K562 (cell line): ENCODE measurements around the gene GGNBP2. TPM values are rescaled to one million over a fixed set of nuclear protein-coding genes. Genes with fewer than 3 reads are reported as not detected.

ENCODE experiments used
- CAMTA2 ChIP-seq: fragments of 250-450 bp; sonication (Bioruptor Pico); conservative IDR thresholded peaks from 2 replicates; pipeline ENCODE4 v1.5.1; 2022
- CXXC5 ChIP-seq: fragments of 250-450 bp; sonication (Bioruptor Pico); IDR thresholded peaks from 2 replicates; pipeline ENCODE4 v1.8.0; 2022; ENCODE audit warnings: inconsistent platforms, mild to moderate bottlenecking, moderate library complexity
- ELF4 ChIP-seq: fragments of 450-650 bp; formaldehyde crosslinking; IDR thresholded peaks from 2 replicates; pipeline ENCODE4 v1.4.0; 2022; ENCODE audit warnings: missing genetic modification characterization
- ETV5 ChIP-seq: sonication (generic); formaldehyde crosslinking; IDR thresholded peaks from 2 replicates; pipeline ENCODE4 v1.4.0; 2020; ENCODE audit warnings: low read depth, mild to moderate bottlenecking, missing genetic modification reagents
- GABPA ChIP-seq: fragments of 200-800 bp; sonication (Bioruptor generic); conservative IDR thresholded peaks from 2 replicates; pipeline ENCODE4 v1.6.1; 2016; ENCODE audit warnings: low read depth, missing genetic modification characterization, missing compliant biosample characterization
- GABPB2 ChIP-seq: fragments of 250-450 bp; sonication (Bioruptor Pico); conservative IDR thresholded peaks from 2 replicates; pipeline ENCODE4 v1.5.1; 2021; ENCODE audit warnings: mild to moderate bottlenecking
- HDAC2 ChIP-seq: fragments of 450-650 bp; IDR thresholded peaks from 2 replicates; pipeline ENCODE4 v1.6.1; 2016; ENCODE audit warnings: mild to moderate bottlenecking
- KDM4B ChIP-seq, 2 experiments: fragments of 450-650 bp in 1 of 2; sonication (generic) in 1 of 2; IDR thresholded peaks; 2 replicates each; pipeline ENCODE4 v1.6.1; 2016 to 2017; ENCODE audit warnings: borderline replicate concordance in 2 of 2, antibody characterized with exemption in 1 of 2, low read depth in 1 of 2, mild to moderate bottlenecking in 1 of 2
- PHF20 ChIP-seq: fragments of 450-650 bp; IDR thresholded peaks from 2 replicates; pipeline ENCODE4 v1.6.1; 2018; ENCODE audit not compliant: partially characterized antibody
- SRF ChIP-seq, 2 experiments: fragments of 250-450, 450-650 bp in 1 of 2; sonication (Bioruptor Pico) in 1 of 2; sonication (generic) in 1 of 2; formaldehyde crosslinking; IDR thresholded peaks; 2 replicates each; pipeline versions ENCODE4 v1.5.0 to v1.5.1; 2020 to 2022; ENCODE audit warnings: mild to moderate bottlenecking in 1 of 2, missing genetic modification reagents in 1 of 2
- TAF7 ChIP-seq: fragments of 450-650 bp; IDR thresholded peaks from 2 replicates; pipeline ENCODE4 v1.6.1; 2016; ENCODE audit warnings: missing genetic modification characterization, missing compliant biosample characterization
- ZFP36 ChIP-seq: fragments of 150-350 bp; IDR thresholded peaks from 2 replicates; pipeline ENCODE4 v1.6.1; 2018; ENCODE audit warnings: low read length, low read depth; ENCODE audit not compliant: partially characterized antibody
- ZNF124 ChIP-seq: sonication (generic); formaldehyde crosslinking; IDR thresholded peaks from 2 replicates; pipeline ENCODE4 v1.8.1; 2022; ENCODE audit warnings: missing genetic modification reagents
- ZNF133 ChIP-seq: fragments of 250-450 bp; sonication (Bioruptor Pico); IDR thresholded peaks from 2 replicates; pipeline ENCODE4 v1.4.0; 2020; ENCODE audit warnings: mild to moderate bottlenecking
- ZNF140 ChIP-seq: fragments of 250-450 bp; sonication (Bioruptor Pico); IDR thresholded peaks from 2 replicates; pipeline ENCODE4 v1.8.0; 2021; ENCODE audit warnings: moderate library complexity, mild to moderate bottlenecking, inconsistent platforms
- ZNF644 ChIP-seq: fragments of 200-800 bp; sonication (Bioruptor generic); IDR thresholded peaks from 2 replicates; pipeline ENCODE4 v1.6.1; 2016; ENCODE audit warnings: low read depth, missing genetic modification characterization, missing compliant biosample characterization
- polyA plus RNA-seq, 8 experiments: library from polyadenylated mRNA; depleted of rRNA in 4 of 8; stranded (reverse) in 5 of 8; unstranded in 3 of 8; fragments of >200 nt; fragmentation: Nextera tagmentation in 2 of 8; fragmentation: Illumina TruSeq in 1 of 8; extraction: Ambion mirVana in 2 of 8; extraction: Trizol in 1 of 8; gene quantifications; 2 replicates each; pipeline versions ENCODE4 v1.2.1 to v1.2.3, GENCODE V29; 2011 to 2014; ENCODE audit warnings: inconsistent platforms in 1 of 8, missing spikeins in 1 of 8
- total RNA-seq, 7 experiments: library from RNA; depleted of rRNA in 6 of 7; stranded (reverse); fragments of >200 nt in 6 of 7; fragmentation: Illumina TruSeq in 2 of 7; extraction: Trizol in 2 of 7; gene quantifications; 2 replicates each; pipeline versions ENCODE4 v1.2.1 to v1.2.3, GENCODE V29; 2011 to 2021; ENCODE audit warnings: low replicate concordance in 1 of 7
- TF ChIP-seq, protein P1 (sequence below): sonication (generic); formaldehyde crosslinking; IDR thresholded peaks from 2 replicates; pipeline ENCODE4 v1.5.0; 2020; ENCODE audit warnings: missing genetic modification reagents
- TF ChIP-seq, protein P2 (sequence below): sonication (generic); formaldehyde crosslinking; IDR thresholded peaks from 2 replicates; pipeline ENCODE4 v1.8.1; 2023; ENCODE audit warnings: mild to moderate bottlenecking, missing genetic modification reagents
- TF ChIP-seq, protein P3 (sequence below), 3 experiments: IDR thresholded peaks in 2 of 3; conservative IDR thresholded peaks in 1 of 3; 2 replicates each; pipeline ENCODE4 v1.5.1; 2011 to 2012; ENCODE audit warnings: low read length in 3 of 3, mild to moderate bottlenecking in 3 of 3, control low read depth in 2 of 3, improper control_type of control experiment in 1 of 3, inconsistent platforms in 1 of 3, low read depth in 1 of 3, mixed read lengths in 1 of 3, moderate library complexity in 1 of 3; ENCODE audit not compliant: insufficient read depth in 2 of 3
- TF ChIP-seq, protein P4 (sequence below): fragments of 250-450 bp; sonication (Bioruptor Pico); IDR thresholded peaks from 2 replicates; pipeline ENCODE4 v1.4.0; 2020; ENCODE audit warnings: mild to moderate bottlenecking

GGNBP2 gene
- total and polyA plus RNA-seq, 9 of the 15 experiments (the other 6 are each of a cell fraction or from before 2014, with no cell fraction given), result 35.7 to 96.6 (median 64.1) TPM

DNA sequence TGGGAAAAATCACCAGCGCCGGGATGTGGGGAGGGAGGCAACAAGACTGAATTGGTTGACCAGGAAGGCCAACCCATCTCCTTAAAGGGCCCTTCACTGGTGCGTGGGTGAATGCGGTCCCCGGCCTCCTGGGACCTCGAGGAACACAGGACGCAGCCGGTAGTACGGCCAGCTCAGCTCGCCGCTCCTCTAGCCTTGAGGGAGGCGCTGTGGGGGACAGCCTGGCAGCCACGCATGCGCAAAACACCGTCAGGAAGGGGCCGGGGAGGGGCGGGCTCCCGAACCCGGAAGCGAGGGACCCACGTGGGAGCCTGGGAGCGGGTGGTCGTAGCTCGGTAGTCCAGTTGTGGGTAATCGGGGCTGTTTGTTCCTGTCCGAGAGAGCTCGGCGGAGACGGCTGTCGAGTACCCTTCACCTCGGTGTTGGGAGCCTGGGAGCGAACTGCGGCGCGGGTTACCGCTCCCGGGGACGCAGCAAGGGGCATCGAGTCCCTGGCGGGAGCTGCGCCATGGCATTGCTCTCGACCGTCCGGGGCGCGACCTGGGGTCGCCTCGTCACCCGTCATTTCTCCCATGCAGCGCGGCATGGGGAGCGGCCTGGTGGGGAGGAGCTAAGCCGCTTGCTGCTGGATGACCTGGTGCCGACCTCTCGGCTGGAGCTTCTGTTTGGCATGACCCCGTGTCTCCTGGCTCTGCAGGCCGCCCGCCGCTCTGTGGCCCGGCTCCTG, 56.7 kb downstream of the GGNBP2 start, which contains the start of gene MRM1 (continued):
- TF ChIP-seq GABPA (peak; percentile 81), ZNF644 (tag) (no peak), HDAC2 (peak; percentile 88; the same call in 1 of the 2 replicates), SRF (CRISPR knock-in tag; IDR thresholded peaks at IDR 0.05) (0 out of 4 replicates have a peak, but pooled peaks of 1 of the 2 experiments have one; percentile 24), TAF7 (tag) (no peak), ETV5 (CRISPR knock-in tag) (no peak), KDM4B (IDR thresholded peaks at IDR 0.05; ENCODE audit: borderline replicate concordance in 2 of 2, low read depth in 1 of 2) (0 out of 4 replicates have a peak, but pooled peaks of 1 of the 2 experiments have one; percentile 51), ZNF124 (no peak), GABPB2 (no peak), ZFP36 (no peak), ELF4 (peak; percentile 96), CAMTA2 (CRISPR knock-in tag) (no peak; the same call in 1 of the 2 replicates), ZNF140 (no peak), ZNF133 (CRISPR knock-in tag) (no peak), CXXC5 (CRISPR knock-in tag) (peak; percentile 59), PHF20 (peak; percentile 64)
- TF ChIP-seq, protein P1, sequence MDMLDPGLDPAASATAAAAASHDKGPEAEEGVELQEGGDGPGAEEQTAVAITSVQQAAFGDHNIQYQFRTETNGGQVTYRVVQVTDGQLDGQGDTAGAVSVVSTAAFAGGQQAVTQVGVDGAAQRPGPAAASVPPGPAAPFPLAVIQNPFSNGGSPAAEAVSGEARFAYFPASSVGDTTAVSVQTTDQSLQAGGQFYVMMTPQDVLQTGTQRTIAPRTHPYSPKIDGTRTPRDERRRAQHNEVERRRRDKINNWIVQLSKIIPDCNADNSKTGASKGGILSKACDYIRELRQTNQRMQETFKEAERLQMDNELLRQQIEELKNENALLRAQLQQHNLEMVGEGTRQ, result peak; percentile 71; the same call in 1 of the 2 replicates
- TF ChIP-seq, protein P2, sequence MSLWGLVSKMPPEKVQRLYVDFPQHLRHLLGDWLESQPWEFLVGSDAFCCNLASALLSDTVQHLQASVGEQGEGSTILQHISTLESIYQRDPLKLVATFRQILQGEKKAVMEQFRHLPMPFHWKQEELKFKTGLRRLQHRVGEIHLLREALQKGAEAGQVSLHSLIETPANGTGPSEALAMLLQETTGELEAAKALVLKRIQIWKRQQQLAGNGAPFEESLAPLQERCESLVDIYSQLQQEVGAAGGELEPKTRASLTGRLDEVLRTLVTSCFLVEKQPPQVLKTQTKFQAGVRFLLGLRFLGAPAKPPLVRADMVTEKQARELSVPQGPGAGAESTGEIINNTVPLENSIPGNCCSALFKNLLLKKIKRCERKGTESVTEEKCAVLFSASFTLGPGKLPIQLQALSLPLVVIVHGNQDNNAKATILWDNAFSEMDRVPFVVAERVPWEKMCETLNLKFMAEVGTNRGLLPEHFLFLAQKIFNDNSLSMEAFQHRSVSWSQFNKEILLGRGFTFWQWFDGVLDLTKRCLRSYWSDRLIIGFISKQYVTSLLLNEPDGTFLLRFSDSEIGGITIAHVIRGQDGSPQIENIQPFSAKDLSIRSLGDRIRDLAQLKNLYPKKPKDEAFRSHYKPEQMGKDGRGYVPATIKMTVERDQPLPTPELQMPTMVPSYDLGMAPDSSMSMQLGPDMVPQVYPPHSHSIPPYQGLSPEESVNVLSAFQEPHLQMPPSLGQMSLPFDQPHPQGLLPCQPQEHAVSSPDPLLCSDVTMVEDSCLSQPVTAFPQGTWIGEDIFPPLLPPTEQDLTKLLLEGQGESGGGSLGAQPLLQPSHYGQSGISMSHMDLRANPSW (CRISPR knock-in tag), result no peak
- TF ChIP-seq, protein P3, sequence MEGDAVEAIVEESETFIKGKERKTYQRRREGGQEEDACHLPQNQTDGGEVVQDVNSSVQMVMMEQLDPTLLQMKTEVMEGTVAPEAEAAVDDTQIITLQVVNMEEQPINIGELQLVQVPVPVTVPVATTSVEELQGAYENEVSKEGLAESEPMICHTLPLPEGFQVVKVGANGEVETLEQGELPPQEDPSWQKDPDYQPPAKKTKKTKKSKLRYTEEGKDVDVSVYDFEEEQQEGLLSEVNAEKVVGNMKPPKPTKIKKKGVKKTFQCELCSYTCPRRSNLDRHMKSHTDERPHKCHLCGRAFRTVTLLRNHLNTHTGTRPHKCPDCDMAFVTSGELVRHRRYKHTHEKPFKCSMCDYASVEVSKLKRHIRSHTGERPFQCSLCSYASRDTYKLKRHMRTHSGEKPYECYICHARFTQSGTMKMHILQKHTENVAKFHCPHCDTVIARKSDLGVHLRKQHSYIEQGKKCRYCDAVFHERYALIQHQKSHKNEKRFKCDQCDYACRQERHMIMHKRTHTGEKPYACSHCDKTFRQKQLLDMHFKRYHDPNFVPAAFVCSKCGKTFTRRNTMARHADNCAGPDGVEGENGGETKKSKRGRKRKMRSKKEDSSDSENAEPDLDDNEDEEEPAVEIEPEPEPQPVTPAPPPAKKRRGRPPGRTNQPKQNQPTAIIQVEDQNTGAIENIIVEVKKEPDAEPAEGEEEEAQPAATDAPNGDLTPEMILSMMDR (IDR thresholded peaks at IDR 0.05 in 2 of 3, conservative IDR thresholded peaks at IDR 0.05 in 1 of 3; ENCODE audit: insufficient read depth in 2 of 3, low read depth in 1 of 3, low read length in 3 of 3), result peak; percentile 22 to 34 (median 30); a peak in 3 of 6 replicates
- TF ChIP-seq, protein P4, sequence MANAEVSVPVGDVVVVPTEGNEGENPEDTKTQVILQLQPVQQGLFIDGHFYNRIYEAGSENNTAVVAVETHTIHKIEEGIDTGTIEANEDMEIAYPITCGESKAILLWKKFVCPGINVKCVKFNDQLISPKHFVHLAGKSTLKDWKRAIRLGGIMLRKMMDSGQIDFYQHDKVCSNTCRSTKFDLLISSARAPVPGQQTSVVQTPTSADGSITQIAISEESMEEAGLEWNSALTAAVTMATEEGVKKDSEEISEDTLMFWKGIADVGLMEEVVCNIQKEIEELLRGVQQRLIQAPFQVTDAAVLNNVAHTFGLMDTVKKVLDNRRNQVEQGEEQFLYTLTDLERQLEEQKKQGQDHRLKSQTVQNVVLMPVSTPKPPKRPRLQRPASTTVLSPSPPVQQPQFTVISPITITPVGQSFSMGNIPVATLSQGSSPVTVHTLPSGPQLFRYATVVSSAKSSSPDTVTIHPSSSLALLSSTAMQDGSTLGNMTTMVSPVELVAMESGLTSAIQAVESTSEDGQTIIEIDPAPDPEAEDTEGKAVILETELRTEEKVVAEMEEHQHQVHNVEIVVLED (CRISPR knock-in tag), result no peak
